Measurements from ENCODE around the gene SLC35B1. TPM values are rescaled to one million over a fixed set of nuclear protein-coding genes. Genes with fewer than 3 reads are reported as not detected.

SLC35B1 gene
- total and polyA plus RNA-seq, 3 experiments from 2014 or later: 34.6 to 88.9 (median 82.8) TPM

DNA sequence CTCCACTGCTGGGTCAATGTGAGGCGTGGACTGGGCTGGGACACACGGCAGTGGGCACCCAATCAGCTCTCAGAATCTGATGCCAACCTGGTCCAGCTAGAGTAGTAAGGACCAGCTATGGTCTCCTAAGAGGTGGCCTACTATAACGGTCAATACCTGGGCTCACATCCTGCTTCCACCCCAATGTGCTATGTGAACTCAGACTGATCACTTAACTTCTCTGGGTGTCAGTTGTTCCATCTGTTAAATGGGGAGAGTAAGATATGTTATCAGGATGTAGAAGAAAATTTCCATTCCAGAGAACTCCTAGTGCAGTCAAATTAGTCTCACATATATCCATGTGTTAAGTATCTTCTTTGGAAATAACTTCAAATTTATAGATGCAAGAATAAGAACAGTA is 42.0 kb upstream of the SLC35B1 start:
- peak overlapping the region in 6 of 7 donors; percentile 17 to 83 (median 54) for H3K4me3 Mint-ChIP-seq
- Histone ChIP-seq H3K36me3 (ENCODE audit: insufficient read depth, low read length) (no peaks in the 10 kb centered on the region), H3K4me1 (ENCODE audit: insufficient read depth, low read length) (peaks cover 90% of the 10 kb centered on the region), H3K27me3 (ENCODE audit: insufficient read depth, low read length, poor library complexity, severe bottlenecking) (no peaks in the 10 kb centered on the region), H3K9me3 (ENCODE audit: low read length) (no peaks in the 10 kb centered on the region), H3K4me3 (ENCODE audit: low read length) (no peak overlapping the region), H3K27ac (ENCODE audit: low read depth, low read length) (peak overlapping the region; percentile 52)
- no peak for DNase-seq
- no peaks in the 10 kb centered on the region for H3K9me3 Mint-ChIP-seq
- no peaks in the 10 kb centered on the region for H3K27me3 Mint-ChIP-seq
- peaks cover 0 to 49% (median 6%) of the 10 kb centered on the region in 3 donors for H3K36me3 Mint-ChIP-seq
- POLR2A ChIA-PET: interaction anchor here (1.1 to 5.5 kb wide), 3 partner anchors 13 to 41 kb away, joined by 5 to 70 read pairs (median 8); partner anchors contain the start of gene FAM117A
- CTCF ChIA-PET: interaction anchor here (1.2 to 3.7 kb wide), 4 partner anchors 10 to 1404 kb away, joined by 3 to 17 read pairs (median 6); partner anchors contain the start of gene NME1
- H3K4me1 Mint-ChIP-seq: peaks cover 76 to 93% (median 91%) of the 10 kb centered on the region in 3 donors
- peak overlapping the region; percentile 94 to 99 (median 97) for H3K27ac Mint-ChIP-seq

DNA sequence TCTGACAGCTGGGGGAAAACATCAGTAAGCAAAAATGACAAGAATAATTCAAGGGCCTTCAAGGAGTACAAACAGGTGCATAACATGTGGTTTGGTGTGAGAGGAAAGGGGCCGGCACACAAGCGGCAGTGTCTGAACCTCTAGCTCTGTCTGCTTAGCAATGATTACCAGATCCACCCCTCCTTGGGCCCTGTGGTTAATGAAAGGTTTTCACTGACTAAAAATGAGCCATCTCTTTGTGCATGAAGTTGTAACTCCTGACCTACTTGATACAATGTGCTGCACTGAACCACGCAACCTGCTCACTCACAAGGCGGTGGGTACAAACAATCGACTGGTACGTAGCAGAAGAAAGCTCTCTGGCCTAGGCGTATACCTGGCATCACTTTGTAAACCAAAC is 41.0 kb upstream of the SLC35B1 start:
- Mint-ChIP-seq H3K9me3 (no peaks in the 10 kb centered on the region), H3K27me3 (no peaks in the 10 kb centered on the region), H3K4me3 (peak overlapping the region; percentile 73 to 83 (median 82)), H3K4me1 (peaks cover 80 to 93% (median 92%) of the 10 kb centered on the region in 3 donors), H3K27ac (peak overlapping the region; percentile 94 to 99 (median 97)), H3K36me3 (peaks cover 0 to 48% (median 6%) of the 10 kb centered on the region in 3 donors)
- DNase-seq: peak; percentile 49 to 80 (median 60)
- H3K36me3 ChIP-seq (ENCODE audit: insufficient read depth, low read length): no peaks in the 10 kb centered on the region
- H3K4me1 ChIP-seq (ENCODE audit: insufficient read depth, low read length): peaks cover 90% of the 10 kb centered on the region
- H3K27ac ChIP-seq (ENCODE audit: low read depth, low read length): peak overlapping the region; percentile 52
- CTCF ChIA-PET: interaction anchor here (1.0 to 3.7 kb wide), 8 partner anchors 9 to 1405 kb away, joined by 3 to 23 read pairs (median 6); partner anchors contain the start of genes FAM117A, NME1 and SLC35B1
- POLR2A ChIA-PET: interaction anchor here (0.8 to 5.5 kb wide), 9 partner anchors 8 to 70 kb away, joined by 3 to 70 read pairs (median 5); partner anchors contain the start of genes FAM117A and KAT7
- H3K4me3 ChIP-seq (ENCODE audit: low read length): peak overlapping the region; percentile 26
- H3K27me3 ChIP-seq (ENCODE audit: insufficient read depth, low read length, poor library complexity, severe bottlenecking): no peaks in the 10 kb centered on the region
- H3K9me3 ChIP-seq (ENCODE audit: low read length): no peaks in the 10 kb centered on the region

DNA sequence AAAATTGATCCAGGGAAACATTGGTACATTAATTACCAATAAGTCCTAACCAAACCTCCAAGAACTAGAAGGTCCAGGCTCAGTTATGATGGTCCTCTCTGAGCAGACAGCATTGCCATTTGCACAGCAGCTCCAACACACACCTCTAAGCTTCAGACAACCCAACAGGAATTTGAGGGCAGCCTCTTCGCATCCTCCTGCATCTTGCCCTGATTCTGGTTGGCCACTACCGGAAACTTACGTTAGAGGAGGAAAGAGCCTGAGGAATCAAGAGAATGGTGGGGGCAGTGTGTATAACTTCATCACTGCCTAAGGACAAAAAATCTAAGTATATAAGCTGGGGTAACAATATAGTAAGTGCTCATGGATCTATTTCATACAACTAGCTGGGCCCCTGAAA is 40.5 kb upstream of the SLC35B1 start:
- peaks cover 75 to 90% (median 89%) of the 10 kb centered on the region in 3 donors for H3K4me1 Mint-ChIP-seq
- Histone ChIP-seq H3K4me1 (ENCODE audit: insufficient read depth, low read length) (peaks cover 89% of the 10 kb centered on the region), H3K27ac (ENCODE audit: low read depth, low read length) (peak overlapping the region; percentile 52), H3K27me3 (ENCODE audit: insufficient read depth, low read length, poor library complexity, severe bottlenecking) (no peaks in the 10 kb centered on the region), H3K36me3 (ENCODE audit: insufficient read depth, low read length) (no peaks in the 10 kb centered on the region), H3K4me3 (ENCODE audit: low read length) (peak overlapping the region; percentile 26), H3K9me3 (ENCODE audit: low read length) (no peaks in the 10 kb centered on the region)
- peak in 3 of 5 donors; percentile 46 to 63 (median 49) for DNase-seq
- H3K9me3 Mint-ChIP-seq: no peaks in the 10 kb centered on the region
- CTCF ChIA-PET: interaction anchor here (1.0 to 3.7 kb wide), 7 partner anchors 9 to 42 kb away, joined by 3 to 23 read pairs (median 8); partner anchors contain the start of genes FAM117A and SLC35B1
- POLR2A ChIA-PET: interaction anchor here (0.8 to 5.5 kb wide), 8 partner anchors 9 to 70 kb away, joined by 3 to 70 read pairs (median 6); partner anchors contain the start of genes FAM117A and KAT7
- peak overlapping the region; percentile 94 to 99 (median 97) for H3K27ac Mint-ChIP-seq
- no peaks in the 10 kb centered on the region for H3K27me3 Mint-ChIP-seq
- peaks cover 0 to 43% (median 6%) of the 10 kb centered on the region in 3 donors for H3K36me3 Mint-ChIP-seq
- peak overlapping the region; percentile 73 to 83 (median 82) for H3K4me3 Mint-ChIP-seq

DNA sequence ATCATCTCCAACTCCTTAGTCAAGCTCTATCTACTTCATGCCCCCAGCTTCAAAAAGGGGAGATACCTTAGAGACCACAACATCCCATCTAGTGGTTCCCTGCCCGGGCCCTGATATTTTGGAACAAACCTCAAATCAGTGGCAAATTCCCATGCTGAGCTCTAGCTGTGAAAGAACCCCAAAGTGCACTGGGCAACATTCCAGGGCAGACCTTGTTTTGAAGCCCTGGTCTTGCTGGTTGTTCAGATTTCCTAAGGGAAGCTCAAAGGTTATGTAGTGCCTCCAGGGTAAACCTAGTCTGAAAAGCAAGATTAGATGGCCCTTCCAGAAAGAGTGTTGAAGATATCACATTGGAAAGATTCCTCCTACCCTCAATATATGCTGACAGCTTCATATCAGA is 39.9 kb upstream of the SLC35B1 start:
- Mint-ChIP-seq H3K9me3 (no peaks in the 10 kb centered on the region), H3K4me1 (peaks cover 76 to 90% (median 89%) of the 10 kb centered on the region in 3 donors), H3K4me3 (peak overlapping the region; percentile 76 to 90 (median 83)), H3K27me3 (no peaks in the 10 kb centered on the region), H3K27ac (peak overlapping the region; percentile 94 to 99 (median 97)), H3K36me3 (peaks cover 3 to 44% (median 6%) of the 10 kb centered on the region in 3 donors)
- CTCF ChIA-PET: interaction anchor here (1.0 to 3.7 kb wide), 11 partner anchors 8 to 191 kb away, joined by 3 to 23 read pairs (median 5); partner anchors contain the start of genes FAM117A and SLC35B1
- DNase-seq: no peak
- peak overlapping the region; percentile 52 for H3K27ac ChIP-seq (ENCODE audit: low read depth, low read length)
- H3K4me3 ChIP-seq (ENCODE audit: low read length): peak overlapping the region; percentile 26
- no peaks in the 10 kb centered on the region for H3K27me3 ChIP-seq (ENCODE audit: insufficient read depth, low read length, poor library complexity, severe bottlenecking)
- H3K36me3 ChIP-seq (ENCODE audit: insufficient read depth, low read length): no peaks in the 10 kb centered on the region
- no peaks in the 10 kb centered on the region for H3K9me3 ChIP-seq (ENCODE audit: low read length)
- POLR2A ChIA-PET: interaction anchor here (1.2 to 5.5 kb wide), 5 partner anchors 8 to 71 kb away, joined by 3 to 70 read pairs (median 24); partner anchors contain the start of genes FAM117A and KAT7
- peaks cover 89% of the 10 kb centered on the region for H3K4me1 ChIP-seq (ENCODE audit: insufficient read depth, low read length)

DNA sequence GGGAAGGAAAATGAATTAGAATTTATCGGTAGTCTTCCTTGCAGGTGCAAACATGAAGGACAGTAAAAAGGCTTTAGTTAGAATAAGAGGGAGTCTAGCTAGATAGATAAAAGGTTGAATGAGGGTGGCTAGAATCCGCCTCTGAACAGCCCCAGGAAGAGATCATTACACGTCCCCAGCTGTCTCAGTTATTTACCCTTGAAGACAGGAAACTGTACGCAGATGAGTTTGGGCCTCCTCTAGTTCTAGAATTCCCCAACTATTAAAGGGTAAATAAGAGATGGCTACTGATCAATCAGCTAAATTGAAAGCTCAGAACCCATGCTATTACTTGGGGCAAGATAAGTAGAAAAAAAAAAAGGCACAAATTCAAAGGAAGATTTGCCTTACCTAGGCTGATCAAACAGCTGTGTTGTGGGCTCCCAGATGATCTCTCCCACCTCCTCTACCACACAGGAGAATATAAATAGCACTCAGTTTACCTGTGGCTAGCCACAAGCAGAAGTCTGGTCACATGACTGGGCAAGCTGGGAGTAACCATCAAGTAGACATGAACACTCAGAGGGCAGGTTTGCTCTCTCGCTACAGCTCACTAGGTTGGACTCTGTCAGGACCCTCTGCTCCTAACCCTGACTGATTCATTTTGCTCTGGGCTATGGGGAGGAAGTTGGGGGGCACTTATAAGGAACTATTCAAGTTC is 39.2 kb upstream of the SLC35B1 start:
- H3K27me3 ChIP-seq (ENCODE audit: insufficient read depth, low read length, poor library complexity, severe bottlenecking): no peaks in the 10 kb centered on the region
- Mint-ChIP-seq H3K27me3 (no peaks in the 10 kb centered on the region), H3K27ac (peak overlapping the region; percentile 94 to 99 (median 97)), H3K4me1 (peaks cover 76 to 90% (median 89%) of the 10 kb centered on the region in 3 donors), H3K36me3 (peaks cover 6 to 44% (median 8%) of the 10 kb centered on the region in 3 donors), H3K9me3 (no peaks in the 10 kb centered on the region), H3K4me3 (peak overlapping the region; percentile 76 to 90 (median 83))
- H3K27ac ChIP-seq (ENCODE audit: low read depth, low read length): peak overlapping the region; percentile 52
- no peaks in the 10 kb centered on the region for H3K9me3 ChIP-seq (ENCODE audit: low read length)
- peak overlapping the region; percentile 40 for H3K4me3 ChIP-seq (ENCODE audit: low read length)
- ChIA-PET POLR2A (interaction anchor here (0.7 to 5.5 kb wide), 5 partner anchors 8 to 42 kb away, joined by 4 to 70 read pairs (median 24); partner anchors contain the start of genes FAM117A and KAT7), CTCF (interaction anchor here (0.8 to 3.7 kb wide), 11 partner anchors 10 to 190 kb away, joined by 3 to 23 read pairs (median 3); partner anchors contain the start of genes FAM117A and SLC35B1)
- H3K36me3 ChIP-seq (ENCODE audit: insufficient read depth, low read length): no peaks in the 10 kb centered on the region
- DNase-seq: peak in 2 of 5 donors; percentile 46 to 60
- H3K4me1 ChIP-seq (ENCODE audit: insufficient read depth, low read length): peaks cover 89% of the 10 kb centered on the region

DNA sequence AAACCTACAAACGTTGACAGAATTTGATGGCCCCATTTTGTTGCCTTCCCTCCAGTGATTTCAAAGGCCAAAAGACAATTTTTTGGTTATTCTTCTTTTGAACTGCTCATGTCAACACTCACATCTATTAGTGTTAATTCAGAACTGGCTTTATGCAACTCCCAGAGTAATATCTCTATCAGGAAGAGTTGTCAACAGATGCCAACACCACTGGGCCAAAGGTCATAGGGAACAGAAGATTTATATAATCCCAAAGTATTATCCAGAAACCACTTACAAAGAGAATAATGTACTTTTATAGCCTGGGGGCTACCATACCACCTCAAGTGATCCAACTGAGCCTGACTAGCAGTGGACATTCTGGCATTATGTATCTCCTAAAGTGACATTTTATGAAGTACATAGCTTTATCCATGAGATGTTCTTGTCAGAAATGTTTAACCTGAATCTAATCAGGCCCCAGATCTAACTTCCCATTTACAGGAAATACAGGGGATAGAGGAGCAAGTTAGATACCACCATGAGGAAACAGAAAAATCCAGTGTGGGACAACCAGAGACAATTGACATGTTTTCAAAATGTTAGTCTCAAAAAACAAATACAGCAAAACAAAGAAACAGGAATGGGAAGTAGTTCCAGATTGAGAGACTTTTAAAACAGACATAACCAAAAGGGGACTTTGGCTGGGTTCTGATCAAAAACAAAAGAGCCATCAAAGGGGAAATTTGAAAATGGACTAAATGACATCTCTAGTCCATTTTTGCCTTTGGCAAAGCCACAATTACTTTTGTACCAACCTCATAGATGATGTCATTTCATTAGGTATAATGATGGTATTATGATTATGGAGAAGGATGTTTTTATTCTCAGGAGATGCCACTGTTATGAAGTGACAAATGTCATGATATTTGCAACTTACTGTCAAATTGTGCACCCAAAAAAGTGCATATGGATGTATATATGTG is 37.7 kb upstream of the SLC35B1 start:
- H3K4me1 Mint-ChIP-seq: peaks cover 90 to 97% (median 95%) of the 10 kb centered on the region in 3 donors
- peak overlapping the region; percentile 40 for H3K4me3 ChIP-seq (ENCODE audit: low read length)
- ChIA-PET POLR2A (interaction anchor here (1.0 to 3.3 kb wide), 2 partner anchors 19 to 43 kb away, joined by 3 to 24 read pairs; partner anchors contain the start of genes FAM117A and KAT7), CTCF (interaction anchor here (1.4 to 6.8 kb wide), 2 partner anchors 18 to 31 kb away, joined by 4 to 37 read pairs; partner anchors contain the start of gene FAM117A)
- no peaks in the 10 kb centered on the region for H3K36me3 ChIP-seq (ENCODE audit: insufficient read depth, low read length)
- peak overlapping the region; percentile 94 to 99 (median 97) for H3K27ac Mint-ChIP-seq
- peak overlapping the region; percentile 52 for H3K27ac ChIP-seq (ENCODE audit: low read depth, low read length)
- H3K36me3 Mint-ChIP-seq: peaks cover 8 to 54% (median 10%) of the 10 kb centered on the region in 3 donors
- H3K4me3 Mint-ChIP-seq: peak overlapping the region; percentile 79 to 90 (median 83)
- no peaks in the 10 kb centered on the region for H3K9me3 Mint-ChIP-seq
- H3K9me3 ChIP-seq (ENCODE audit: low read length): no peaks in the 10 kb centered on the region
- no peaks in the 10 kb centered on the region for H3K27me3 Mint-ChIP-seq
- H3K4me1 ChIP-seq (ENCODE audit: insufficient read depth, low read length): peaks cover 98% of the 10 kb centered on the region
- DNase-seq: no peak
- H3K27me3 ChIP-seq (ENCODE audit: insufficient read depth, low read length, poor library complexity, severe bottlenecking): no peaks in the 10 kb centered on the region

Measured in CD8-positive, alpha-beta memory T cell (primary cell).